ENCODE measurements around the gene BEST4. TPM values are rescaled to one million over a fixed set of nuclear protein-coding genes. Genes with fewer than 3 reads are reported as not detected.

BEST4 gene
- total and polyA plus RNA-seq, 2 of the 13 experiments (the other 11 are each of a cell fraction or from before 2014, with no cell fraction given) = 0.77 to 1.4 TPM

DNA sequence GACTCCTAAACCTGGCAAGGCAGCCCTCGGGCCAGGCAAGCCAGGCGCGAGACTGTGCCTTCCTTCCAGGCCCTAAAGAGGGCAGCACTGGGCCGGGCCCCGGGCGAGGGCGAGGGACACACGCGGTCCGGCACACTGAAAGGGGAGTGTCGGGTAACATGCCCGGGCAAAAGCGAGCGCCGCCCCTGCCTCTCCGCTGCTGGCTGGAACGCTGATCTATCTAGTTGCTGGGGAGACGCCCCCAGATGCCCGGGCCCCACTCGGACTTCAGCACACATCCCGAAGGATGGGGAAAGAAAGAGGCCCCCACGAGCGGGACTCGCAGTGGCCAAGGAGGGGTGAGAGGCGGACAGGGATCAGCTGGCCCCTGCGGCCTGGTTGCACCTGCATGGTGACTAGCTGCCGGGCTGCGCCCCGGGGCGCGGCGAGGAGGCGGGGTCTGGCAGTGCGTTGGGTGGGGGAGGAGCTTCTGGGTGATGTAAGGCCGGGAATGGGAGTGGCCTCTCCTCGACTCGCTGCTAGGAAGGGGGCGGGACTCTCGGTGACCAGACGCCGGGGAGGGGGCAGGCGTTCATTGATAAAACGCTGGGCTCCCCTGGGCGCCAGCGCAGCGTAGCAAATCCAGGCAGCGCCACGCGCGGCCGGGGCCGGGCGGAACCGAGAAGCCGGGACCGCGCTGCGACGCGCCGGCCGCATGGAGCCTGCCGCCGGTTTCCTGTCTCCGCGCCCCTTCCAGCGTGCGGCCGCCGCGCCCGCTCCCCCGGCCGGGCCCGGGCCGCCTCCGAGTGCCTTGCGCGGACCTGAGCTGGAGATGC, 12.0 kb upstream of the BEST4 start, which contains the start of gene PLK3 (continued):
- TF ChIP-seq ZNF383 (CRISPR knock-in tag; IDR thresholded peaks at IDR 0.05; ENCODE audit: borderline replicate concordance) = peak; percentile 78; the same call in 1 of the 2 replicates
- TF ChIP-seq ZNF225 (CRISPR knock-in tag; IDR thresholded peaks at IDR 0.05) = 0 out of 2 replicates have a peak, but pooled peaks have one; percentile 47
- TF ChIP-seq, protein P1, sequence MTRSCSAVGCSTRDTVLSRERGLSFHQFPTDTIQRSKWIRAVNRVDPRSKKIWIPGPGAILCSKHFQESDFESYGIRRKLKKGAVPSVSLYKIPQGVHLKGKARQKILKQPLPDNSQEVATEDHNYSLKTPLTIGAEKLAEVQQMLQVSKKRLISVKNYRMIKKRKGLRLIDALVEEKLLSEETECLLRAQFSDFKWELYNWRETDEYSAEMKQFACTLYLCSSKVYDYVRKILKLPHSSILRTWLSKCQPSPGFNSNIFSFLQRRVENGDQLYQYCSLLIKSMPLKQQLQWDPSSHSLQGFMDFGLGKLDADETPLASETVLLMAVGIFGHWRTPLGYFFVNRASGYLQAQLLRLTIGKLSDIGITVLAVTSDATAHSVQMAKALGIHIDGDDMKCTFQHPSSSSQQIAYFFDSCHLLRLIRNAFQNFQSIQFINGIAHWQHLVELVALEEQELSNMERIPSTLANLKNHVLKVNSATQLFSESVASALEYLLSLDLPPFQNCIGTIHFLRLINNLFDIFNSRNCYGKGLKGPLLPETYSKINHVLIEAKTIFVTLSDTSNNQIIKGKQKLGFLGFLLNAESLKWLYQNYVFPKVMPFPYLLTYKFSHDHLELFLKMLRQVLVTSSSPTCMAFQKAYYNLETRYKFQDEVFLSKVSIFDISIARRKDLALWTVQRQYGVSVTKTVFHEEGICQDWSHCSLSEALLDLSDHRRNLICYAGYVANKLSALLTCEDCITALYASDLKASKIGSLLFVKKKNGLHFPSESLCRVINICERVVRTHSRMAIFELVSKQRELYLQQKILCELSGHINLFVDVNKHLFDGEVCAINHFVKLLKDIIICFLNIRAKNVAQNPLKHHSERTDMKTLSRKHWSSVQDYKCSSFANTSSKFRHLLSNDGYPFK (CRISPR knock-in tag; IDR thresholded peaks at IDR 0.05; ENCODE audit: borderline replicate concordance) = peak; percentile 58; the same call in 1 of the 2 replicates
- TF ChIP-seq ATF2 (CRISPR knock-in tag; IDR thresholded peaks at IDR 0.05) = peak; percentile 50; the same call in 1 of the 2 replicates
- peak; percentile 79 for TF ChIP-seq ZNF556 (CRISPR knock-in tag; IDR thresholded peaks at IDR 0.05; ENCODE audit: borderline replicate concordance)
- no peak for TF ChIP-seq HHEX (CRISPR knock-in tag; IDR thresholded peaks at IDR 0.05)
- TF ChIP-seq, protein P2, sequence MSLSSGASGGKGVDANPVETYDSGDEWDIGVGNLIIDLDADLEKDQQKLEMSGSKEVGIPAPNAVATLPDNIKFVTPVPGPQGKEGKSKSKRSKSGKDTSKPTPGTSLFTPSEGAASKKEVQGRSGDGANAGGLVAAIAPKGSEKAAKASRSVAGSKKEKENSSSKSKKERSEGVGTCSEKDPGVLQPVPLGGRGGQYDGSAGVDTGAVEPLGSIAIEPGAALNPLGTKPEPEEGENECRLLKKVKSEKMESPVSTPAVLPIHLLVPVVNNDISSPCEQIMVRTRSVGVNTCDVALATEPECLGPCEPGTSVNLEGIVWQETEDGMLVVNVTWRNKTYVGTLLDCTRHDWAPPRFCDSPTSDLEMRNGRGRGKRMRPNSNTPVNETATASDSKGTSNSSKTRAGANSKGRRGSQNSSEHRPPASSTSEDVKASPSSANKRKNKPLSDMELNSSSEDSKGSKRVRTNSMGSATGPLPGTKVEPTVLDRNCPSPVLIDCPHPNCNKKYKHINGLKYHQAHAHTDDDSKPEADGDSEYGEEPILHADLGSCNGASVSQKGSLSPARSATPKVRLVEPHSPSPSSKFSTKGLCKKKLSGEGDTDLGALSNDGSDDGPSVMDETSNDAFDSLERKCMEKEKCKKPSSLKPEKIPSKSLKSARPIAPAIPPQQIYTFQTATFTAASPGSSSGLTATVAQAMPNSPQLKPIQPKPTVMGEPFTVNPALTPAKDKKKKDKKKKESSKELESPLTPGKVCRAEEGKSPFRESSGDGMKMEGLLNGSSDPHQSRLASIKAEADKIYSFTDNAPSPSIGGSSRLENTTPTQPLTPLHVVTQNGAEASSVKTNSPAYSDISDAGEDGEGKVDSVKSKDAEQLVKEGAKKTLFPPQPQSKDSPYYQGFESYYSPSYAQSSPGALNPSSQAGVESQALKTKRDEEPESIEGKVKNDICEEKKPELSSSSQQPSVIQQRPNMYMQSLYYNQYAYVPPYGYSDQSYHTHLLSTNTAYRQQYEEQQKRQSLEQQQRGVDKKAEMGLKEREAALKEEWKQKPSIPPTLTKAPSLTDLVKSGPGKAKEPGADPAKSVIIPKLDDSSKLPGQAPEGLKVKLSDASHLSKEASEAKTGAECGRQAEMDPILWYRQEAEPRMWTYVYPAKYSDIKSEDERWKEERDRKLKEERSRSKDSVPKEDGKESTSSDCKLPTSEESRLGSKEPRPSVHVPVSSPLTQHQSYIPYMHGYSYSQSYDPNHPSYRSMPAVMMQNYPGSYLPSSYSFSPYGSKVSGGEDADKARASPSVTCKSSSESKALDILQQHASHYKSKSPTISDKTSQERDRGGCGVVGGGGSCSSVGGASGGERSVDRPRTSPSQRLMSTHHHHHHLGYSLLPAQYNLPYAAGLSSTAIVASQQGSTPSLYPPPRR (CRISPR knock-in tag; IDR thresholded peaks at IDR 0.05; ENCODE audit: borderline replicate concordance) = peak; percentile 80
- peak; percentile 91; the same call in 1 of the 2 replicates for TF ChIP-seq ZNF350 (CRISPR knock-in tag; IDR thresholded peaks at IDR 0.05; ENCODE audit: borderline replicate concordance, low read depth)
- peak; percentile 77 for TF ChIP-seq HIVEP1 (CRISPR knock-in tag; IDR thresholded peaks at IDR 0.05)
- TF ChIP-seq HNF1A (IDR thresholded peaks at IDR 0.05; ENCODE audit: low read depth) = no peak
- peak; percentile 70; the same call in 1 of the 2 replicates for TF ChIP-seq HNF1A (CRISPR knock-in tag; IDR thresholded peaks at IDR 0.05; ENCODE audit: borderline replicate concordance)
- no peak for TF ChIP-seq GPN1 (CRISPR knock-in tag; IDR thresholded peaks at IDR 0.05; ENCODE audit: borderline replicate concordance)
- peak; percentile 88 for TF ChIP-seq PCBP1 (IDR thresholded peaks at IDR 0.05; ENCODE audit: borderline replicate concordance, low read depth, low read length)
- no peak for TF ChIP-seq ETV6 (CRISPR knock-in tag; conservative IDR thresholded peaks at IDR 0.05)

Data from HepG2 (cell line).